NT2/D1 (cell line): Measurements from ENCODE around the gene HSPG2.

Experiments used
- YY1 ChIP-seq: IDR thresholded peaks from 2 replicates; pipeline ENCODE4 v1.6.1; 2011; ENCODE audit not compliant: insufficient read length, insufficient read depth
- ZNF274 ChIP-seq: IDR thresholded peaks from 2 replicates; pipeline ENCODE4 v1.6.1; 2011; ENCODE audit warnings: mild to moderate bottlenecking, low read depth, low read length

- no peak for TF ChIP-seq ZNF274
- no peak for TF ChIP-seq YY1
These were observed 17.6 kb downstream of the HSPG2 start for GRCh38 chr1:21919520-21919919.
